Activated CD8-positive, alpha-beta memory T cell treated with anti-CD3 and anti-CD28 coated beads, Interleukin-2, amount 10 ng/mL, durations not matched to agents 7 days and 5 days (primary cell): ENCODE data around the gene HNRNPA3. TPM values are rescaled to one million over a fixed set of nuclear protein-coding genes. Genes with fewer than 3 reads are reported as not detected.

Experiments
- ATAC-seq: fragments of 150-1000 bp; cut with Tn5 transposase; one replicate; pipeline ENCODE4 v1.10.0; 2021; ENCODE audit warnings: moderate library complexity
- CTCF ChIA-PET: fragments of 350-600 bp; sonication (Branson Sonifier 250); formaldehyde crosslinking; loops from one replicate; lab custom pipeline; 2021; ENCODE audit warnings: antibody characterized with exemption; lab: Charles Lee
- DNase-seq: peaks from one replicate; pipeline ENCODE4 v3.0.0-alpha.2; 2020
- H3K27ac Mint-ChIP-seq: one replicate; pipeline ENCODE4 v1.8.0; 2021; ENCODE audit warnings: mild to moderate bottlenecking, mixed read lengths
- H3K27me3 Mint-ChIP-seq: one replicate; pipeline ENCODE4 v1.8.0; 2021; ENCODE audit warnings: mixed read lengths
- H3K36me3 Mint-ChIP-seq: one replicate; pipeline ENCODE4 v1.8.0; 2021; ENCODE audit warnings: mild to moderate bottlenecking, mixed read lengths
- H3K4me1 Mint-ChIP-seq: one replicate; pipeline ENCODE4 v1.8.0; 2021; ENCODE audit warnings: mixed read lengths
- H3K4me3 Mint-ChIP-seq: one replicate; pipeline ENCODE4 v1.8.0; 2021; ENCODE audit warnings: mild to moderate bottlenecking, moderate library complexity, mixed read lengths
- H3K9me3 Mint-ChIP-seq: one replicate; pipeline ENCODE4 v1.8.0; 2022; ENCODE audit warnings: low read depth, mixed read lengths
- total RNA-seq, 2 experiments: library from RNA; stranded (reverse); gene quantifications; one replicate each; pipeline ENCODE4 v1.2.3, GENCODE V29; 2021

The HNRNPA3 gene
- total RNA-seq = 100 to 1,000 TPM; 298 to 320 TPM

GRCh38 chr2:177212106-177212890 lies at the start of gene HNRNPA3:
Gene HNRNPA3 (plus strand): TSS chr2:177212794. CDS start chr2:177212800, 6 bp downstream.
- DNase-seq = peak; percentile 99
- H3K27ac Mint-ChIP-seq = peak within 1 kb of the TSS; percentile 99
- peaks cover 40% of the 10 kb centered on the region for H3K4me1 Mint-ChIP-seq
- H3K9me3 Mint-ChIP-seq = no peaks in the 10 kb centered on the region
- H3K36me3 Mint-ChIP-seq = peaks cover 44% of the 10 kb centered on the region
- H3K27me3 Mint-ChIP-seq = no peaks in the 10 kb centered on the region
- peak; percentile 87 for ATAC-seq
- peak within 1 kb of the TSS; percentile 93 for H3K4me3 Mint-ChIP-seq
- CTCF ChIA-PET = interaction anchor here (0.9 to 1.6 kb wide), 7 partner anchors 10 to 51 kb away, joined by 3 to 9 read pairs (median 4); partner anchors contain the start of gene NFE2L2

GRCh38 chr2:177164131-177164530 lies 48.5 kb upstream of the HNRNPA3 start:
- Mint-ChIP-seq H3K4me1 (peaks cover 33% of the 10 kb centered on the region), H3K27ac (no peak overlapping the region), H3K4me3 (no peak overlapping the region), H3K27me3 (peaks cover 4% of the 10 kb centered on the region), H3K36me3 (no peaks in the 10 kb centered on the region), H3K9me3 (no peaks in the 10 kb centered on the region)
- CTCF ChIA-PET = interaction anchor here (0.8 to 7.8 kb wide), 51 partner anchors 8 to 602 kb away, joined by 3 to 162 read pairs (median 6); partner anchors contain the start of genes AGPS and NFE2L2
- ATAC-seq (no peak), DNase-seq (no peak)

- Mint-ChIP-seq H3K27me3 (peaks cover 4% of the 10 kb centered on the region), H3K4me1 (peaks cover 37% of the 10 kb centered on the region), H3K4me3 (no peak overlapping the region), H3K27ac (no peak overlapping the region), H3K9me3 (no peaks in the 10 kb centered on the region), H3K36me3 (peaks cover 2% of the 10 kb centered on the region)
- ATAC-seq (peak; percentile 78), DNase-seq (peak; percentile 86)
- CTCF ChIA-PET = interaction anchor here (0.6 to 7.8 kb wide), 61 partner anchors 9 to 601 kb away, joined by 3 to 162 read pairs (median 5); partner anchors contain the start of genes AGPS, HNRNPA3 and NFE2L2
Measured at GRCh38 chr2:177164584-177165052, 48.0 kb upstream of the HNRNPA3 start.

- DNase-seq (no peak), ATAC-seq (no peak)
Measured at GRCh38 chr2:177165061-177165583, 47.5 kb upstream of the HNRNPA3 start.

GRCh38 chr2:177165721-177166711 lies 46.6 kb upstream of the HNRNPA3 start:
- CTCF ChIA-PET = interaction anchor here (0.7 to 7.8 kb wide), 24 partner anchors 10 to 597 kb away, joined by 3 to 162 read pairs (median 12); partner anchors contain the start of genes AGPS and NFE2L2
- no peak for DNase-seq
- ATAC-seq = peak; percentile 54
- peak overlapping the region; percentile 54 for H3K4me3 Mint-ChIP-seq
- peak overlapping the region; percentile 73 for H3K27ac Mint-ChIP-seq
- H3K9me3 Mint-ChIP-seq = no peaks in the 10 kb centered on the region
- no peaks in the 10 kb centered on the region for H3K27me3 Mint-ChIP-seq
- H3K36me3 Mint-ChIP-seq = peaks cover 7% of the 10 kb centered on the region
- peaks cover 47% of the 10 kb centered on the region for H3K4me1 Mint-ChIP-seq

More at GRCh38 chr2:177165061-177165583, 47.5 kb upstream of the HNRNPA3 start:
- Mint-ChIP-seq H3K4me1 (peaks cover 42% of the 10 kb centered on the region), H3K27me3 (peaks cover 4% of the 10 kb centered on the region), H3K27ac (no peak overlapping the region), H3K4me3 (no peak overlapping the region), H3K9me3 (no peaks in the 10 kb centered on the region), H3K36me3 (peaks cover 5% of the 10 kb centered on the region)
- CTCF ChIA-PET = interaction anchor here (0.6 to 7.8 kb wide), 60 partner anchors 9 to 601 kb away, joined by 3 to 162 read pairs (median 5); partner anchors contain the start of genes AGPS, HNRNPA3 and NFE2L2

- H3K27me3 Mint-ChIP-seq = peaks cover 3% of the 10 kb centered on the region
- DNase-seq (no peak), ATAC-seq (peak; percentile 59)
- peaks cover 8% of the 10 kb centered on the region for H3K36me3 Mint-ChIP-seq
- peak overlapping the region; percentile 73 for H3K27ac Mint-ChIP-seq
- H3K4me1 Mint-ChIP-seq = peaks cover 45% of the 10 kb centered on the region
- H3K4me3 Mint-ChIP-seq = no peak overlapping the region
- H3K9me3 Mint-ChIP-seq = no peaks in the 10 kb centered on the region
- CTCF ChIA-PET = interaction anchor here (0.8 to 7.8 kb wide), 5 partner anchors 25 to 166 kb away, joined by 4 to 162 read pairs (median 4); no protein-coding TSS in a partner anchor
Measured at GRCh38 chr2:177169810-177170514, 42.6 kb upstream of the HNRNPA3 start.

- no peak for ATAC-seq
- Mint-ChIP-seq H3K4me3 (no peak overlapping the region), H3K4me1 (peaks cover 37% of the 10 kb centered on the region), H3K9me3 (no peaks in the 10 kb centered on the region), H3K27ac (no peak overlapping the region), H3K27me3 (peaks cover 3% of the 10 kb centered on the region), H3K36me3 (peaks cover 8% of the 10 kb centered on the region)
- CTCF ChIA-PET = no interaction called here
- DNase-seq = no peak
Measured at GRCh38 chr2:177171418-177171865, 41.2 kb upstream of the HNRNPA3 start.

GRCh38 chr2:177172034-177172880 lies 40.3 kb upstream of the HNRNPA3 start:
- CTCF ChIA-PET = no interaction called here
- no peak overlapping the region for H3K27ac Mint-ChIP-seq
- H3K36me3 Mint-ChIP-seq = peaks cover 8% of the 10 kb centered on the region
- no peaks in the 10 kb centered on the region for H3K9me3 Mint-ChIP-seq
- ATAC-seq = no peak
- DNase-seq = no peak
- H3K4me3 Mint-ChIP-seq = no peak overlapping the region
- H3K4me1 Mint-ChIP-seq = peaks cover 32% of the 10 kb centered on the region
- H3K27me3 Mint-ChIP-seq = peaks cover 3% of the 10 kb centered on the region

- Mint-ChIP-seq H3K9me3 (no peaks in the 10 kb centered on the region), H3K4me1 (peaks cover 12% of the 10 kb centered on the region), H3K4me3 (no peak overlapping the region), H3K27ac (no peak overlapping the region), H3K36me3 (peaks cover 7% of the 10 kb centered on the region), H3K27me3 (peaks cover 3% of the 10 kb centered on the region)
- CTCF ChIA-PET = interaction anchor here (1.6 kb wide), 1 partner anchor 11 kb away, joined by 3 read pairs; no protein-coding TSS in a partner anchor
- DNase-seq (no peak), ATAC-seq (no peak)
Measured at GRCh38 chr2:177174486-177174885, 38.1 kb upstream of the HNRNPA3 start.

- Mint-ChIP-seq H3K27ac (no peak overlapping the region), H3K36me3 (peaks cover 1% of the 10 kb centered on the region), H3K4me3 (no peak overlapping the region), H3K4me1 (peaks cover 2% of the 10 kb centered on the region), H3K27me3 (peaks cover 6% of the 10 kb centered on the region), H3K9me3 (no peaks in the 10 kb centered on the region)
- DNase-seq (no peak), ATAC-seq (no peak)
- CTCF ChIA-PET = interaction anchor here (0.6 to 0.7 kb wide), 2 partner anchors 12 to 26 kb away, joined by 3 to 4 read pairs; no protein-coding TSS in a partner anchor
Measured at GRCh38 chr2:177175917-177176668, 36.5 kb upstream of the HNRNPA3 start.

- Mint-ChIP-seq H3K27ac (no peak overlapping the region), H3K9me3 (no peaks in the 10 kb centered on the region), H3K4me3 (no peak overlapping the region), H3K4me1 (peaks cover 3% of the 10 kb centered on the region), H3K36me3 (no peaks in the 10 kb centered on the region), H3K27me3 (peaks cover 6% of the 10 kb centered on the region)
- CTCF ChIA-PET = interaction anchor here (1.6 kb wide), 1 partner anchor 18 kb away, joined by 5 read pairs; no protein-coding TSS in a partner anchor
- ATAC-seq (no peak), DNase-seq (no peak)
Measured at GRCh38 chr2:177178797-177179196, 33.8 kb upstream of the HNRNPA3 start.
